GM19240 (cell line): ENCODE results near the gene ASTN2.
A peak's percentile ranks its signal among the peaks of the same experiment; 100 is the strongest.

ENCODE experiments used
- DNase-seq: peaks from one replicate; pipeline ENCODE4 v3.0.0; 2011; ENCODE audit warnings: low spot score; ENCODE audit not compliant: insufficient read length

ASTN2 gene

DNA sequence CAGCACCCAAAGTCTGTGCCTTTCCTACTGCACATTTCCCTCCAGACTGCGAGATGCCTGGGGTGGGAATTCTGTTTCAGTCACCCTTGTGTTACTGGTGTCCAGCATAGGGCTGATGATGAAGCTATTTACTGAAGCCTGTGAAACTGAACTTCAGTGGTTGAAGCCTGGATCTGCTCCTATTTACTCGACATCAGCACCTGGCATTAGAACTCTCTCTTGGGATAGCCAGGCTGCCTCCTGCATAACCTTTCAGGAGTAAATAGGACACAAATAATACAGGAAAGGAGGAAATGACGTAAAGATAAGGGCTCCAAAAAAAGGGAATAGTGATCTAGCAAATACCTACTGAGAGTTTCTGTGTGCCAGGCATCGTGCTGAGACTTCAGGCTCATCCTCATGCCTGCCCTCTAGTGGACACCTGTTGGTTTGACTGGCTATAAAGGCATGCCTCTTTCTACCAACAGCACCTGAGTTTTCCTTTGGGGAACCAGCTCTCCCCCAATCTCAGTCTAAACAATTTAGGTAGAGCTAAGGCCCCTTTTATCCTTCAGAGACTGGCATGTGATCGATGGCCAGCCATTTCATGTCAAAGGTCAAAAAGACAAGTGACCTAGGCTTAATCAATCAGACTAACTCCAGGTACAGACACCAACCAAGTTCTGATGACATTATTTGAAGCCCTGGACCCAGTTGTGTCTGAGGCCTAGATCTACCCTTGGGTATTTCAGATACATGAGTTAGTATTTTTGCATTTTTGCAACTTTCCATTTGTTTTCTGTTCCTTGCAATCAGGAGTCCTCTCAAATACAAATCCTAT, 919.8 kb downstream of the ASTN2 start:
- peak; percentile 10 for DNase-seq

DNA sequence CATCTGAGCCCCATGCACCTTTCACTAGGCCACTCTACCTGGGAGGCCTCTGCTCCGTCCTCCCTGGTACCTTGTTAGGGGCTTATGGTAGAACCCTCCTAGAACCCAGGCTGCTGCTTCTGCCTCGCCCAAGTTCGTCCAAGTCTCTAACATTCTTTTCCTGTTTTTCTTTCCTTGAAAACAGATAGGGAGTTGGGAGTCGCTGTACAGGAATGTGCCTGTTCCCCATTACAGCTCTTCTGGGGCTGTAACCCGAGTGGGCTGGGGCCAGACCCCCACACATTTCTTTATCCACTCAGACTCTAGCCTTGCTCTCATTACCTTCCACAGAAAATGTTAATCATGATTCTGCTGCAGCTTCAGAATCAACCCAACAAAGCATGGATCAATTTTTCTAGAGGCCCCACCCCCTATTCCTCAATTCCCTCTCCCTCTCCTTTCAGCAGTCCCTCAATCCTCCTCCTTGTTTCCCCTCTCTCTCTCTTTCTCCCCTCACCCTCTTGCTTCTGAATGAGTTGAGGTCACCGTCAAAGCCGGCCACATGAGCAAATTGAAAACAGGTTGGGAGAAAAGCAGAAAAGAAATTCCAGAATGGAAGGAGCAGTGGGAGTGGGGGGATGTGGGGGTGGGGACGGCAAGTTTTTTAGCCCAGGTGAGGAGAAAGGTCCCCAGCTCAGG, 921.5 kb downstream of the ASTN2 start:
- DNase-seq: no peak

DNA sequence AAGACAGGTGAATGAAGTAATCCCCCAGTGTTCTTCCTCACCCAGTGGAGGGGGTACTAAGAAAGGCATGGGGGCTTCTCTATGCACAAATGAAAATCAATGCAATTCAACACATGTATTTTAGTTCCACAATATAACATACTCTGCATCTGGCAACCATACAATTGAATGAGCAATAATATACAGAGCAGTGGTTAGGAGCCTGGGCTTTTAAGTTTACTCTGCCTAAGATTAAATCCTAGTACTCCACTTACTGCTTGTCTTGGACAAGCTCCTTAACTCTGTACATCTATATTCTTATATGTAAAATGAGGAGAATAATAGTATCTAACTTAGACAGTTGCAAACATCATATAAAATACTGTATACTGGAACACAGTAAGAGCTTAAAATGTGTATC, 923.2 kb downstream of the ASTN2 start:
- no peak for DNase-seq

DNA sequence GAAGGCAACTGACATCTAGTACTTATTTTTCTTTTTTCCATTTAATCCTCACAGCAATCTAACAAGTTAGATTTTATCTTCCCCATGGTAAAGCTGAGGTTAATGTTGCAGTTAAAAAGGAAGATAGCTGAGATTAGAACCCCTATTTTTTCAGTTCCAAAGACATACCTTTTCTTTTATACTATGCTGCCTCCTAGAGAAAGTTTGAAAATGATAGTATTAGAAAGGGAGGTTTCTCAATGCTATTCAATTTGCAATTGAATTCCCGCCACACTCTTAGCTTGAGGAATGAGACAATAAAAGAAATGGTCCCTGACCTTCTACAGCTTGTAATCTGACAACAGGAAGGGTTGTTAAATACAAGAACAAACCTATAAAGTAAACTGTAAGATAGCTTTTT, 923.6 kb downstream of the ASTN2 start:
- no peak for DNase-seq

DNA sequence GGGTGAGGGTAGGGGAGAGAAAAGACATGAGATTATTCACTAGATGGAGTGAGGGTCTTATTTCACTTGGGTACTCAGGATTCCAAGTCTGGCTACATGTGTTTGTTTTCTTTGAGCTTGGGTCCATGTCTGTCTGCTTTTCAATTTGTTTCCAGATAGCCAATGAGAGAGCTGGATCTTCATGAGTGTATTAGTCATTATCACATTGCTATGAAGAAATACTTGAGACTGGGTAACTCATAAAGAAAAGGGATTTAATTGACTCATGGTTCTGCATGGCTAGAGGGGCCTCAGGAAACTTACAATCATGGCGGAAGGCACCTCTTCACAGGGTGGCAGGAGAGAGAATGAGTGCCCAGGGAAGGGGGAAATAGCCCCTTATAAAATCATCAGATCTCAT, 924.5 kb downstream of the ASTN2 start:
- DNase-seq: no peak

DNA sequence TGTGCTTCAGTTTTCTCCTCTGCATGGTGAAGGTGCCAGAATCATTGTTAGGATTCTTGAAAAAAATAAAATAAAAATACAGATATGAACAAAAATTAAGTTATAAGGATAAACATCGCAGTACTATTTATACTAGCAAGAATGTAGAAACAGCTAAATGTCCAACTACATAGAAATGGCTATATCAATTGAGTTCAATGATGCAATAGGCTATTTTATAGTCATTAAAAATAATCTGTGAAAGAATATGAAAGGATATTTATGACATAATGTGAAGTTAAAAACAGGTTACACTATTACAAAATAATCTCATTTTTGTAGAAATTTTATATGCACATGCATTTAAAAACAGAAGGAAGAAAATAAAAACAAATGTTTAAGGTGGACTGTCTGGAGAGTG, 926.5 kb downstream of the ASTN2 start:
- DNase-seq: no peak

DNA sequence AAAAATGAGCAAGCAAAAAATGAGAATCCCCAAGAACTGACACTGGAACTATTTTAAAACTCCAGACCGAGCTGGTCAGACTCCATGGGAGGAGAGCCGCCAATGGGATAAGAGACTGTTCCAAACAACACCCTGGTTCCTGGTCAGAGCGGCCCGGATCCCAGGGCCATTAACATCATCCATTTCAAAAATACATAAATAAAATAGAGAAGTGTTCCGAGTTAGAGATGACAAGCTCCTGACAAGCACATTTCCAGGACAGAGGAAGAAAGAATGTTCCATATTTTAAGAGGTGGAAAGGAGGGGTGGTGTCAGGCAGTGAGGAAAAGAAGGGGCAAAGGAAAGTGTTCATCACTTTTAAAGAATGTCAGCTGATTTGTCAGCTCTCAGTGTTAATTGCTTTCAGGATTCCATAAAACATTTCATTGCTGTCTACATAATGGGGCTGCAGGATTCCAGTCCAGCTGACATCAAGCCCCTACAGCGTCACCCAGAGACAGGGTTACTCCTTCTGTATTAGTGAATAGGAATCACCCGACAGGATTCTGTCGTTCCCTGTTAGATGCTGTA, 930.3 kb downstream of the ASTN2 start:
- DNase-seq: no peak

DNA sequence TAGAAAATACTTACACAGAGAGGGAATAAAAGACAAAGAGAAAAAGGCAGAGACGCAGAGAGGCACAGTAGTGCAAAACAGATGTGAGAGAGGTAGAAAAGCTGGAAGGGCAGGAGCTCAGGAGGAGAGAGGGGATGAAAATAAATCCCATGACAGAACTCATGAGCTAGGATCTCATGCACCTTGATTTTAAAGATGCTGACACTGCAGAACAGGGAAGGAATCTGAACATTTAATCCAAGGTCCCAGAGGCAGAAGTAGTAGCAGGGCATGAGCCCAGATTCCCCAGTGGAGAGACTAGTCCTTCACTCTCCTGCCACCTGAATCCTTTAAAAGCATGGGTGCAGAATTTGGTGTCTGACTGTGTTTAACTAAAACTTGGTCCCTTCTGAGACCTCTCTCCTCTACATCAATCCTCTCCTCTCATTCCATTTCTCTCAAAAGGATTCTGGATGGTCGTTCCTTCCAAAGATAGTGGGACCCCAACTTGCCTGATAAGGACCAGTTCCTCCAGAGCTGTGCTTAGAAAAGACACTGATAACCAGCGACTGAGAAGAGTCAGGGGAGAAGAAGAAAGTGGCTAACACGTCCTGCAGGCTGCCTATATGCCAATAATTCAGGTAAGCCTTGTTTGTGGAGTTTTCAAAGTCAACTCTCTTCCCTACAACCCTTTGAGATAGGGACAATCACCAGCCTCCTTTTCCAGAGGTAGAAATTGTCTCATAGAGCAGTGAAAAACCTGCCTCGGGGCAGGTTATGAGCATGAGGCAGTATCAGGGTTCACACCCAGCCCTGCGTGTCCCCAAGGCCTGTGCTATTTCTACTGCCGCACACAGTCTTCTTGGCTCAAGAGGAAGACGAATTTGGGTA, 931.0 kb downstream of the ASTN2 start:
- DNase-seq: no peak

DNA sequence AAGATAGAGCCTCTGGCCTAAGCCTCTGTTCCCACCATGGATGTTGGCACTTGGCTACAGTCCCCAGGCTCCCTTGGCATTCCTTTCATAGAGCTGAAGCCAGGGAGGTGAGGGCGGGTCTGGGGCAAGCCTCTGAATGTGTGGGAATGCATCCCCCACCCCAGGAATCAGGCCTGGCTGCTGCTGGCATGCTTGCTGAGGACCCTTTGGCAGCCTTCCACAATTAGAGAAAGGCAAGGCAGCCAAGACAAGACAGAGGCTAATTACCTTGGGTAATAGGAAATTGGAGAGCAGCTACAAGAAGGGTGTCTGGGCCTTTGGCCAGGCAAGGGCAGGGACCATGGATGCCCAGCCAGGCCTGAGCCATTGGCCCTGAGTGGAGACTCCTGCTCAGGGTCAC, 932.1 kb downstream of the ASTN2 start:
- DNase-seq: no peak

DNA sequence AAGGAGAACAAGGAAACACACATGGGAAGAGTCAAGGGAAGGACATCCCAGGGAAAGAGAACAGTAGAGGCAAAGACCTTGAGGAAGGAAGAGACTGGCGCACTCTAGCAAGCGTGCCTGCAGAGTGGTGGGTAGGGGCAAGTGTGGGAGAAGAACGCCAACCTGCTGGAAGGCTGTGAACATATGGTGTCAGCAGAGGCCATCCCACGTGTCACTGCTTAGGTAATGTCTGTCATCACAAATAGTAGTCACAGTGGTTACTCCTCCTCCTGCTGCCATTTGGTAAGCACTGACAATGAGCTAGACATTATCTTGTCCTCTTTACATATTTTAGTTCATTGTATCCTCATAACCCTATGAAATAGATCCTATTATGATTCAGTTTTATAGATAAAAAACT, 934.2 kb downstream of the ASTN2 start:
- DNase-seq: no peak

DNA sequence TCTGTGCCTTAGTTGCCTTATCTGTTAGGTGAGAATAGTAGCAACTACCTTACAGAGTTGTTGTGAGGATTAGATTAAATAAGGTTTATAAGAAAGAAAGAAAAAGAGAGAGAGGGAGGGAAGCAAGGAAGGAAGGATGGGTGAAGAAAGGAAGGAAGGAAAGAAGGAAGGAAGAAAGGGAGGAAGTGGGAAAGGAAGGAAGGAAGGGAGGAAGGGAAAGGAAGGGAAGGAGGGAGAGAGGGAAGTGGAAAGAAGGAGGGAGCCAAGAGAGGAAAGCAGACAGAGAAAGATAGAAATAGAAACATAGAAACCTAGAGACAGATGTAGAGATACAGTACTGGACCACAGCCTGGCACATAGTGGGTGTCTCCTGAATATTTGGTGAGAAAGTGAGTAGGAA, 934.9 kb downstream of the ASTN2 start:
- DNase-seq: no peak

DNA sequence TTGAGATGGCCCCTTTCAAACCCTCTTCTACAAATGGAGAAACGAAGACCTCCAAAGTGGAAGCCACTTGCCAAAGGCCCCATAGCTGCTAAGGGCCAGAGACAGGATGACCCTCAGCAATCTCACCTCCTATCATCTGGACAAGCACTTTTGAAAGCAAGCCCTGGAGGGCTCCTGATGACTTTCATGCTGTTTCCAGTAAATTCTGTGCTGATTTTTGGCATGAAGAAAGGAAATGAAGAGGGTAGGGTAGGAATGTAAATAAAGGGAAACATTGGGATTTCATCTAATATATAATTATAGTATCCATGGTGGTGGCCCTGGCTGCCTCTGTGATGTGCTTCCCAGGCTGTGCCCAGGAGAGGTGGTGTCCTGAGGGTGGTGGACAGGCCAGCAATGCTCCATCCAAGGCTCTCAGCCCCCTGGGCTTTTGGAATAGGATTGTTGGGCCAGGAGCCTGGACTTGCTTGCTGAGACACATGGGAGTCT, 935.8 kb downstream of the ASTN2 start:
- DNase-seq: no peak

DNA sequence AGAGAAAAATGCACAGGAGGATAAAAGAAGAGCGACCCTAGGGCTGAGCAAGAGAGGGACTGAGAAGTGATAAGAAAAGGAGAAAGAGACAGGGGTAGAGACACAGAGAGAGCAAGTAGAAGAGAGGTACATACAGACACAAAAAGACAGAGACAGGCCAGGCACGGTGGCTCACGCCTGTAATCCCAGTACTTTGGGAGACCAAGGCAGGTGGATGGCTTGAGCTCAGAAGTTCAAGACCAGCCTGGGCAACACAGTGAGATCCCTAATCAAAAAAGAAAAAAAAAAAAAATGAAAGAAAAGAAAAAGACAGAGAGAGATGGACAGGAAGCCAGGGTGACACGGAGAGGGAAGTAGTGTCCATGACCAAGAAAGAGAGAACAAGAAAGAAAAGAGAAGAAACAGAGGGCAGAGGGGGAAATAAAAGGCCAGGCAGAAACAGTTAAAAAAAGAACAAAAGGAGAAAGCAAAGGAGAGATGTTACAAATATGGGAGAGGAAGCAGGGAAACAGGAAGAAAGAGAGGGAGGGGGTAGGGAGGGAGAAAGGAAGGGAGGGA, 937.2 kb downstream of the ASTN2 start:
- DNase-seq: no peak

DNA sequence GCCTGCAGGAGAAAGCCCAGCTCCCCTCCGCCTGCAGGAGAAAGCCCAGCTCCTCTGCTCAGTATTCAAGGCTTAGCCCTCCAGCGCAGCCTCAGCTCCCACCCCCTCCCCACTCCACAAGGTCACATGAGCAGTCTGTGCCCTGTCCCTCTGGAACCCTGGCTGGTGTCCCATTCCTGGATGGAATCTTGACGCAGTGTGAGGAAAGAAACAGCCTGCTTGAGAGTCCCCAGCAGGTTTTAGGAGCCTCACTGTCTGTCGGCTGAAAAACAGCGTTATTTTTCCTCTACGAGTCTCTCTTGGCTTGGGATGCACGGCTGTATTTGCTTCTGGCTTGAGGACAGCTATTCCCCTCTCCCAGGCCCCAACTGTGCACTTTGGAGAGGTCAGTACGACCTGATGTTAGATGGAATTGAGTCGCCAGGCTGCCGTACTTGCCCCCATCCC, 937.9 kb downstream of the ASTN2 start:
- DNase-seq: no peak

DNA sequence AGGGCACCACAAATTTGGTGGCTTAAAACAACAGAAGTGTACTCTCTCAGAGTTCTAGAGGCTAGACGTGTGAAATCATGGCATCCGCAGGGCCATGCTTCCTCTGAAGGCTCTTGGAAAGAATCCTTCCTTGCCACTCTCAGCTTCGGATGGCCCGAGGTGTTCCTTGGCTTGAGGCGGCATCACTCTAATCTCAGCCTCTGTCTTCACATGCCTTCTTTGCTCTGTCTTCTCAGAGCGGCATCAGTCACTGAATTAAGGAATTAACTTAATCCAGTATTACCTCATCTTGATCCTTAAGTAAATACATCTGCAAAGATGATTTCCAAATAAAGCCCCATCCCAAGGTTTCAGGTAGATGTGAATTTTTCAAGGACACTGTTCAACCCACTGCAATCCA, 938.9 kb downstream of the ASTN2 start:
- DNase-seq: no peak

DNA sequence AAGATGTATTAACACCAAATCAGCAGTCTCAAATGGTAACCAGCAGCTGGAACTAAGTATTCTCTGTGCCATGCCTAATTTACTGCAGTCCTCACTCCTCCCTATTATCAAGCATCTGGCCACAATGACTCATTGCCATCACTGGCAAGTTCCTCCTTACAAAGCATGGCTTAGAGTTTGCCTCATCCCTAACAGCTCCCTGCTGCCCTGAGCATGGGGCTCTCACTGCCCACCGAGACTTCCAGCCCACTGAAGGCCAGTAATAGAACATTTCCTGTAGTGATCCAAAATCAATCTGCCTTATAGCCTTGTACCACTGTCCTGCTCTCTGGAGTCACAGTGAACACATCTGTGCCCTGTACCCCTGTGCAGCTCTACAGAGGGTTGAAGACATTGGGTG, 939.7 kb downstream of the ASTN2 start:
- DNase-seq: no peak

DNA sequence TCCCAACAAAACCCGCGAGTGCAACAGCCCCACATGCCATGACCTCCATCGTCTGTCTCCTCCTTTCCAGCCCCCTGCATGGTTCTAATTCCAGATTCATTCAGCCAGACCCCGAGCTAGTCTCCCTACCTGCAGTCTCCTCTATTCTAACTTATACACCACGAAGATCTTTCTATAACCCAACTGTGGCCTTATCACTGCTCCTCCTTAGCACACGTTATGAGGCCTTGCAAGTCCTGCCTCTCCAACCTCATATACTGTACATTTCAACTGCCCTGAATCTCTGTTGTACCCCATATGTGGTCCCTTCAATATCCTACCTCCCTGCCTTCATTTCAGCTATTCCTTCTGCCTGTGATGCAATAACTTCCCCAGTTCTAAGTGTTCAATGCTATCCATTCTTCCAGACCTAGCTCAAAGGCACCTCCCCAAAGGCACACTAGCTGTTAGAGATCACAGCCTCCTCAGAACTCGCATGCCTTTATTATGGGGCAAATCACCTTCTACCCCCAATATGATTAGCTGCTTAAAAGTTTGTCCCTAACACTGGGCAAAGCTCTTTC, 942.8 kb downstream of the ASTN2 start:
- DNase-seq: no peak

DNA sequence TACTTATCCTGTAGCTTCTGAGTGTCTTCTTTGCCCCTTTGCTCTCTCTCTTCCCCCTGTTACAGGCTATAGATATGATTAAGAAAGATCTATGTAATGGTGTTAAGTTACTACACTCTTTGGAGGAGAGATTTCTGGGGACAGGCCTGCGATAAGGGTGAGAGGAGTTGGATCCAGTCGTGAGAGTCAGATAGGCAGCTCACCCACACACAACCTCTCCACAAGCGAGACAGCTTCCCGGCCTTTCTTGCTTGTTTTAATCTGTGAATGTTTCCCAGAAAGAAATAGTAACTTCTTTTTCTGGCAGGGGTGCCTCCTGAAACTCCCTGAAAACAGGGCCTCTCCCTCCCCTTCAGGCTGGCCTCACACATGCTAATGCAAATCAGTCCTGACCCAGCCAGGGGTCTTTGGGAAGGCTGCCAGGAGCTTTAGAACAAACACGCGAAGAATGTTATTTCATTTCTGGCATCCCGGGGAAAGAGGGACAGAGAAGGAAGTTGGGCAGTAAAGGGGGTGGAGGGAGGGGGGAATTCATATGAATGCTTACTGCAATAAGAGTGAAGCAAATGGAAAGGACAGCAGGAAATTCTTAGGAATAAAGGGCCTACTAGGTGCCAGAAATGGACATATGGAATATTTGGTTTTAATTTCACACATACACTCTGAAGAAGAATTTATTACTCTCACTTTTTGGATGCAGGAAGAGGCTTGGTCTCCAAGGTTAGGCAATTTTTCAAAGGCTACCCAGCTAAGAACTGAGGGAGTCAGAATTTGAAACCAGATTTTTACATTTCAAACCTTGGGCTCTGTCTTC, 943.6 kb downstream of the ASTN2 start:
- no peak for DNase-seq

DNA sequence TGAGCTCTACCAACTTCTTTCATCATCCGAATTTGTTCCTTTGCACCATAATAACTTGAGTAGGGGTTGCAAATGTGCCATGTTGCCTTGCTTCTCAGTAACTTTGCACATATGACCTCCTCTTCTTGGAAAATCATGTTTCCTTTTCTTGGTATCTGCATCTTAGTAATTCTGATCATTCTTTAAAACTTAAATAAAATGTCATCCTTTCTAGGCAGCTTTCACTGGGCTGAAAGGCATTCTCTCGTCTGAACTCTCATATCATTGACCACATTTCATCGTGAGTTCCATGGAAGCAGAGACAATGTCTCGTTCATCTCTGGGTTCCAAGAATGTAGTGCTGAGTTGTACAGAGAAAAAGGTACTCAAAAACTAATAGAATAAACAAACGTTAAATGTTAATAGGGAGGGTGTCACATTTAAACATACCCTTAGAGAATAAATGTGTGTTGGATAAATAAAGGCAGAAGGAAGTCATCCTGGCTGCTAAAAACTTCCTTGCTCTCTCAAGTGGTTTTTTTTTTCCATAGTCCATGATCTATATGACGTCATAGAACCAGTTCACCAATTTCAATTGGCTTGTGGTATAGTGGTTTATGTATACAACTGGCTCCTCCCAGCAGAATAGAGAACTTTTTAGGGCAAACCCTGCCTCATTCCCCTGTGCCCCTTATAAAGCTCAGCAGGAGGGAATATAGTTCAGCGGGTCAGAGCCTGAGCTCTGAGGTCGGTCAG, 945.9 kb downstream of the ASTN2 start:
- DNase-seq: no peak
